HepG2 (cell line): Measurements from ENCODE around the gene MISFA. TPM values are rescaled to one million over a fixed set of nuclear protein-coding genes. Genes with fewer than 3 reads are reported as not detected.

Experiments
- ATF6 ChIP-seq: sonication (generic); formaldehyde crosslinking; conservative IDR thresholded peaks from 2 replicates; pipeline ENCODE4 v1.4.0; 2020; ENCODE audit warnings: missing genetic modification reagents
- CC2D1A ChIP-seq: sonication (generic); formaldehyde crosslinking; IDR thresholded peaks from 2 replicates; pipeline ENCODE4 v1.8.1; 2023; ENCODE audit warnings: mild to moderate bottlenecking, missing genetic modification reagents
- DBP ChIP-seq: sonication (generic); formaldehyde crosslinking; IDR thresholded peaks from 2 replicates; pipeline ENCODE4 v1.4.0; 2020; ENCODE audit warnings: missing genetic modification reagents; ENCODE audit errors: not compliant biosample characterization
- MAFK ChIP-seq, 2 experiments: IDR thresholded peaks in 1 of 2; conservative IDR thresholded peaks in 1 of 2; 2 replicates each; pipeline ENCODE4 v1.6.1; 2011; ENCODE audit warnings: improper control_type of control experiment in 2 of 2, low read length in 2 of 2
- MXD1 ChIP-seq: sonication (generic); formaldehyde crosslinking; IDR thresholded peaks from 2 replicates; pipeline ENCODE4 v1.4.0; 2020; ENCODE audit warnings: mild to moderate bottlenecking, missing genetic modification reagents
- NFKBIZ ChIP-seq: IDR thresholded peaks from 2 replicates; pipeline ENCODE4 v1.6.1; 2018; ENCODE audit warnings: missing genetic modification reagents, missing compliant biosample characterization
- NFYB ChIP-seq: sonication (generic); formaldehyde crosslinking; IDR thresholded peaks from 2 replicates; pipeline ENCODE4 v1.4.0; 2020; ENCODE audit warnings: missing genetic modification reagents
- NR0B2 ChIP-seq: sonication (generic); formaldehyde crosslinking; IDR thresholded peaks from 2 replicates; pipeline ENCODE4 v1.4.0; 2020; ENCODE audit warnings: mild to moderate bottlenecking, missing genetic modification reagents
- SALL2 ChIP-seq: sonication (generic); formaldehyde crosslinking; IDR thresholded peaks from 2 replicates; pipeline ENCODE4 v1.8.1; 2023; ENCODE audit warnings: mild to moderate bottlenecking, missing genetic modification reagents, inconsistent platforms
- SPEN ChIP-seq: sonication (generic); formaldehyde crosslinking; IDR thresholded peaks from 2 replicates; pipeline ENCODE4 v1.5.1; 2020; ENCODE audit warnings: low read depth, mild to moderate bottlenecking, missing genetic modification reagents
- TFE3 ChIP-seq: IDR thresholded peaks from 2 replicates; pipeline ENCODE4 v1.6.1; 2016
- ZBTB1 ChIP-seq: sonication (generic); formaldehyde crosslinking; IDR thresholded peaks from 2 replicates; pipeline ENCODE4 v1.4.0; 2020; ENCODE audit warnings: missing genetic modification reagents, borderline replicate concordance
- ZBTB8A ChIP-seq: sonication (generic); formaldehyde crosslinking; IDR thresholded peaks from 2 replicates; pipeline ENCODE4 v1.4.0; 2020; ENCODE audit warnings: mild to moderate bottlenecking, low read depth, missing genetic modification reagents, borderline replicate concordance
- ZMAT3 ChIP-seq: sonication (generic); formaldehyde crosslinking; conservative IDR thresholded peaks from 2 replicates; pipeline ENCODE4 v1.7.0; 2021; ENCODE audit warnings: missing genetic modification reagents
- ZNF451 ChIP-seq: sonication (generic); formaldehyde crosslinking; IDR thresholded peaks from 2 replicates; pipeline ENCODE4 v1.5.0; 2020; ENCODE audit warnings: mild to moderate bottlenecking, missing genetic modification reagents
- ZNF496 ChIP-seq: sonication (generic); formaldehyde crosslinking; IDR thresholded peaks from 2 replicates; pipeline ENCODE4 v1.8.1; 2023; ENCODE audit warnings: mild to moderate bottlenecking, moderate library complexity, missing genetic modification reagents; ENCODE audit not compliant: insufficient replicate concordance
- ZNF558 ChIP-seq: sonication (generic); formaldehyde crosslinking; IDR thresholded peaks from 2 replicates; pipeline ENCODE4 v1.9.0; 2022; ENCODE audit warnings: mild to moderate bottlenecking, missing genetic modification reagents, borderline replicate concordance
- ZNF569 ChIP-seq: sonication (generic); formaldehyde crosslinking; IDR thresholded peaks from 2 replicates; pipeline ENCODE4 v1.5.0; 2020; ENCODE audit warnings: mild to moderate bottlenecking, missing genetic modification reagents, moderate library complexity, borderline replicate concordance
- ZNF607 ChIP-seq: sonication (generic); formaldehyde crosslinking; IDR thresholded peaks from 2 replicates; pipeline ENCODE4 v1.5.1; 2020; ENCODE audit warnings: missing genetic modification reagents, mild to moderate bottlenecking, borderline replicate concordance
- ZNF614 ChIP-seq: IDR thresholded peaks from 2 replicates; pipeline ENCODE4 v1.6.1; 2018; ENCODE audit warnings: missing biosample characterization, missing genetic modification reagents, inconsistent platforms, borderline replicate concordance
- ZNF749 ChIP-seq: sonication (generic); formaldehyde crosslinking; IDR thresholded peaks from 2 replicates; pipeline ENCODE4 v1.8.0; 2022; ENCODE audit warnings: mild to moderate bottlenecking, missing genetic modification reagents, moderate library complexity, borderline replicate concordance
- ZNF776 ChIP-seq: sonication (generic); formaldehyde crosslinking; IDR thresholded peaks from 2 replicates; pipeline ENCODE4 v1.4.0; 2020; ENCODE audit warnings: mild to moderate bottlenecking, missing genetic modification reagents
- ZNF816 ChIP-seq: sonication (generic); formaldehyde crosslinking; IDR thresholded peaks from 2 replicates; pipeline ENCODE4 v1.8.0; 2022; ENCODE audit warnings: missing genetic modification reagents, mild to moderate bottlenecking, borderline replicate concordance
- polyA plus RNA-seq, 8 experiments: library from polyadenylated mRNA; depleted of rRNA in 3 of 8; stranded (reverse) in 7 of 8; unstranded in 1 of 8; fragments of >200 nt; fragmentation: Illumina TruSeq in 4 of 8; extraction: Trizol in 4 of 8; gene quantifications; 2 replicates each; pipeline versions ENCODE4 v1.2.1 to v1.2.3, GENCODE V29; 2011 to 2016; ENCODE audit warnings: low read depth in 4 of 8, missing spikeins in 1 of 8, mixed read lengths in 1 of 8; ENCODE audit not compliant: insufficient read depth in 1 of 8
- total RNA-seq, 5 experiments: library from RNA; depleted of rRNA; stranded (reverse); fragments of >200 nt; fragmentation: Illumina TruSeq; extraction: Trizol; gene quantifications; 2 replicates each; pipeline ENCODE4 v1.2.3, GENCODE V29; 2016; ENCODE audit warnings: low read depth in 1 of 5

The MISFA gene
- total and polyA plus RNA-seq, 2 of the 13 experiments (the other 11 are each of a cell fraction or from before 2014, with no cell fraction given), result 1.4 to 5.4 TPM

- TF ChIP-seq ATF6 (CRISPR knock-in tag), result no peak
- TF ChIP-seq ZNF614 (CRISPR knock-in tag), result 0 out of 2 replicates have a peak, but pooled peaks have one; percentile 56
- TF ChIP-seq ZNF816, result no peak; the same call in 1 of the 2 replicates
- TF ChIP-seq ZNF749 (CRISPR knock-in tag), result no peak
- no peak; the same call in 1 of the 2 replicates for TF ChIP-seq ZNF569
- peak; percentile 81; the same call in 1 of the 2 replicates for TF ChIP-seq SALL2
- TF ChIP-seq ZMAT3, result no peak; the same call in 1 of the 2 replicates
- no peak for TF ChIP-seq ZNF496 (CRISPR knock-in tag)
- TF ChIP-seq CC2D1A (CRISPR knock-in tag), result no peak
- TF ChIP-seq ZNF451 (CRISPR knock-in tag), result no peak; the same call in none of the 2 replicates
- TF ChIP-seq ZBTB1, result no peak
- TF ChIP-seq MAFK (conservative IDR thresholded peaks at IDR 0.05 in 1 of 2, IDR thresholded peaks at IDR 0.05 in 1 of 2; ENCODE audit: low read length in 2 of 2), result peak; percentile 13 to 47; a peak in 3 of 4 replicates
- TF ChIP-seq NFKBIZ, result no peak
- TF ChIP-seq NR0B2 (CRISPR knock-in tag), result no peak
- peak; percentile 97 for TF ChIP-seq SPEN (CRISPR knock-in tag)
- TF ChIP-seq ZNF607 (CRISPR knock-in tag), result no peak
- peak; percentile 57; the same call in 1 of the 2 replicates for TF ChIP-seq MXD1 (CRISPR knock-in tag)
- TF ChIP-seq ZNF776, result peak; percentile 29; the same call in 1 of the 2 replicates
- no peak for TF ChIP-seq DBP (CRISPR knock-in tag)
- no peak for TF ChIP-seq TFE3
- TF ChIP-seq NFYB (CRISPR knock-in tag), result peak; percentile 90
- TF ChIP-seq ZNF558, result no peak
- TF ChIP-seq ZBTB8A (CRISPR knock-in tag), result no peak
These were observed 34.8 kb downstream of the MISFA start, which contains the start of gene SPTY2D1 (continued) for GRCh38 chr11:18634140-18635032.
